Gastroesophageal sphincter (tissue), 3 donors: ENCODE measurements around the gene STX19.

ENCODE experiments used
- CTCF ChIP-seq, 4 experiments: fragments of 200-600 bp in 2 of 4; fragments of 450-650 bp in 2 of 4; sonication (generic) in 1 of 4; IDR thresholded peaks; one replicate each; pipeline ENCODE4 v1.5.1; 2017 to 2019; ENCODE audit warnings: antibody characterized with exemption in 4 of 4, mild to moderate bottlenecking in 2 of 4, moderate library complexity in 2 of 4
- EP300 ChIP-seq: sonication (generic); formaldehyde crosslinking; IDR thresholded peaks from one replicate; pipeline ENCODE4 v1.6.1; 2017; ENCODE audit warnings: antibody characterized with exemption, mild to moderate bottlenecking
- POLR2A ChIP-seq, 2 donors: fragments of 450-650 bp; IDR thresholded peaks; one replicate each; pipeline ENCODE4 v1.6.1; 2017; ENCODE audit warnings: antibody characterized with exemption in 2 of 2, mild to moderate bottlenecking in 2 of 2, moderate library complexity in 1 of 2

GRCh38 chr3:94036909-94037507, 8.6 kb upstream of the STX19 start:
- TF ChIP-seq CTCF (IDR thresholded peaks at IDR 0.05) (peak; percentile 4 to 44 (median 24)), EP300 (no peak), POLR2A (IDR thresholded peaks at IDR 0.05) (no peak)
